A549 (cell line): Measurements from ENCODE around the gene EPHB1.

Experiments
- CEBPB ChIP-seq, 2 experiments: fragments of >200 bp in 1 of 2; sonication (Bioruptor Twin) in 1 of 2; formaldehyde crosslinking in 1 of 2; IDR thresholded peaks; 2 replicates each; pipeline ENCODE4 v1.6.1; 2012 to 2016
- EP300 ChIP-seq, 2 experiments: fragments of >200 bp; sonication (Bioruptor Twin); formaldehyde crosslinking; IDR thresholded peaks; 2 replicates in 1 of 2; 3 replicates in 1 of 2; pipeline ENCODE4 v1.6.1; 2016 to 2017
- POLR2A ChIP-seq: IDR thresholded peaks from 2 replicates; pipeline ENCODE4 v1.6.1; 2012; ENCODE audit warnings: mild to moderate bottlenecking, low read length
- RCOR1 ChIP-seq: fragments of 150-350 bp; IDR thresholded peaks from 2 replicates; pipeline ENCODE4 v1.6.1; 2014; ENCODE audit warnings: antibody characterized with exemption, low read length, low read depth
- TF ChIP-seq, protein P1 (sequence below): IDR thresholded peaks from 2 replicates; pipeline ENCODE4 v1.6.1; 2012
- TF ChIP-seq, protein P2 (sequence below): fragments of 250-450 bp; sonication (Bioruptor Pico); IDR thresholded peaks from 2 replicates; pipeline ENCODE4 v1.5.0; 2021; ENCODE audit warnings: mild to moderate bottlenecking, moderate library complexity, borderline replicate concordance
- TF ChIP-seq, protein P3 (sequence below): fragments of >200 bp; sonication (Bioruptor Twin); formaldehyde crosslinking; IDR thresholded peaks from 3 replicates; pipeline ENCODE4 v1.5.1; 2016
- TF ChIP-seq, protein P4 (sequence below): IDR thresholded peaks from 2 replicates; pipeline ENCODE4 v1.6.1; 2012

DNA sequence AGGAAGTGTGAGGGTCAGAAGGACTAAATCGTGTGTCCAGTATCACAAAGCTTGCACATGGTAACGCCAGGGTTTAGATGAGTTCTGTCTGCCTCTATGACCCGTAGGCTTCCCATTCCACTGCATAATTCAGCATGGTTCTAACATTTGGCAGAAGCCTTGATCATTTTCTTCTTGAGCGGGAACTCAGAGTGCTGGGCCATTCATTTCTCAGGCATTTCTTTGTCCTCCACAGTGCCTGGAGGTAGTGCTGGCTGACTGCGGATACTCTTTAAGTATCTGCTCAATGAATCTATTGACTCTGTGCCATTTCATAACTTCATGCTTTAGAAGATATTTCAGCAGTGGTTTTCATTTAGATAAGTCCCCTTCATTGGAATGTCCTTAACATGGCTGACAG, 370.2 kb downstream of the EPHB1 start:
- TF ChIP-seq EP300 (IDR thresholded peaks at IDR 0.05) (no peak), CEBPB (IDR thresholded peaks at IDR 0.05) (no peak), POLR2A (no peak), RCOR1 (no peak)
- TF ChIP-seq, protein P1, sequence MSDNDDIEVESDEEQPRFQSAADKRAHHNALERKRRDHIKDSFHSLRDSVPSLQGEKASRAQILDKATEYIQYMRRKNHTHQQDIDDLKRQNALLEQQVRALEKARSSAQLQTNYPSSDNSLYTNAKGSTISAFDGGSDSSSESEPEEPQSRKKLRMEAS = no peak
- TF ChIP-seq, protein P2, sequence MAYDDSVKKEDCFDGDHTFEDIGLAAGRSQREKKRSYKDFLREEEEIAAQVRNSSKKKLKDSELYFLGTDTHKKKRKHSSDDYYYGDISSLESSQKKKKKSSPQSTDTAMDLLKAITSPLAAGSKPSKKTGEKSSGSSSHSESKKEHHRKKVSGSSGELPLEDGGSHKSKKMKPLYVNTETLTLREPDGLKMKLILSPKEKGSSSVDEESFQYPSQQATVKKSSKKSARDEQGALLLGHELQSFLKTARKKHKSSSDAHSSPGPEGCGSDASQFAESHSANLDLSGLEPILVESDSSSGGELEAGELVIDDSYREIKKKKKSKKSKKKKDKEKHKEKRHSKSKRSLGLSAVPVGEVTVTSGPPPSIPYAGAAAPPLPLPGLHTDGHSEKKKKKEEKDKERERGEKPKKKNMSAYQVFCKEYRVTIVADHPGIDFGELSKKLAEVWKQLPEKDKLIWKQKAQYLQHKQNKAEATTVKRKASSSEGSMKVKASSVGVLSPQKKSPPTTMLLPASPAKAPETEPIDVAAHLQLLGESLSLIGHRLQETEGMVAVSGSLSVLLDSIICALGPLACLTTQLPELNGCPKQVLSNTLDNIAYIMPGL = no peak
- TF ChIP-seq, protein P3, sequence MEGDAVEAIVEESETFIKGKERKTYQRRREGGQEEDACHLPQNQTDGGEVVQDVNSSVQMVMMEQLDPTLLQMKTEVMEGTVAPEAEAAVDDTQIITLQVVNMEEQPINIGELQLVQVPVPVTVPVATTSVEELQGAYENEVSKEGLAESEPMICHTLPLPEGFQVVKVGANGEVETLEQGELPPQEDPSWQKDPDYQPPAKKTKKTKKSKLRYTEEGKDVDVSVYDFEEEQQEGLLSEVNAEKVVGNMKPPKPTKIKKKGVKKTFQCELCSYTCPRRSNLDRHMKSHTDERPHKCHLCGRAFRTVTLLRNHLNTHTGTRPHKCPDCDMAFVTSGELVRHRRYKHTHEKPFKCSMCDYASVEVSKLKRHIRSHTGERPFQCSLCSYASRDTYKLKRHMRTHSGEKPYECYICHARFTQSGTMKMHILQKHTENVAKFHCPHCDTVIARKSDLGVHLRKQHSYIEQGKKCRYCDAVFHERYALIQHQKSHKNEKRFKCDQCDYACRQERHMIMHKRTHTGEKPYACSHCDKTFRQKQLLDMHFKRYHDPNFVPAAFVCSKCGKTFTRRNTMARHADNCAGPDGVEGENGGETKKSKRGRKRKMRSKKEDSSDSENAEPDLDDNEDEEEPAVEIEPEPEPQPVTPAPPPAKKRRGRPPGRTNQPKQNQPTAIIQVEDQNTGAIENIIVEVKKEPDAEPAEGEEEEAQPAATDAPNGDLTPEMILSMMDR = no peak
- TF ChIP-seq, protein P4, sequence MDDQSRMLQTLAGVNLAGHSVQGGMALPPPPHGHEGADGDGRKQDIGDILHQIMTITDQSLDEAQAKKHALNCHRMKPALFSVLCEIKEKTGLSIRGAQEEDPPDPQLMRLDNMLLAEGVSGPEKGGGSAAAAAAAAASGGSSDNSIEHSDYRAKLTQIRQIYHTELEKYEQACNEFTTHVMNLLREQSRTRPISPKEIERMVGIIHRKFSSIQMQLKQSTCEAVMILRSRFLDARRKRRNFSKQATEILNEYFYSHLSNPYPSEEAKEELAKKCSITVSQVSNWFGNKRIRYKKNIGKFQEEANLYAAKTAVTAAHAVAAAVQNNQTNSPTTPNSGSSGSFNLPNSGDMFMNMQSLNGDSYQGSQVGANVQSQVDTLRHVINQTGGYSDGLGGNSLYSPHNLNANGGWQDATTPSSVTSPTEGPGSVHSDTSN = no peak
